Ascending aorta (tissue), 2 donors: Measurements from ENCODE around the gene ARMCX6. TPM values are rescaled to one million over a fixed set of nuclear protein-coding genes. Genes with fewer than 3 reads are reported as not detected.
"Not testable (repeated sequence)": the region's sequence is repeated elsewhere in the genome, so short reads cannot be mapped to it uniquely, and the experiment has no call there.

Experiments used
- DNase-seq, 2 donors: peaks; one replicate each; pipeline ENCODE4 v3.0.0-alpha.2; 2019; ENCODE audit warnings: low spot score in 2 of 2
- H3K27ac ChIP-seq, 2 donors: fragments of 200-600 bp; sonication (generic); one replicate each; pipeline ENCODE4 v1.5.1; 2016 to 2017; ENCODE audit warnings: mild to moderate bottlenecking in 1 of 2
- H3K27me3 ChIP-seq: fragments of 200-600 bp; sonication (generic); one replicate; pipeline ENCODE4 v1.5.1; 2017
- H3K36me3 ChIP-seq, 2 donors: fragments of 200-600 bp; sonication (generic); one replicate each; pipeline ENCODE4 v1.5.1; 2016
- H3K4me1 ChIP-seq, 2 donors: fragments of 200-600 bp; sonication (generic); one replicate each; pipeline ENCODE4 v1.5.1; 2016 to 2017; ENCODE audit warnings: mild to moderate bottlenecking in 1 of 2
- H3K4me3 ChIP-seq, 2 donors: fragments of 200-600 bp; sonication (generic); one replicate each; pipeline ENCODE4 v1.5.1; 2016 to 2017; ENCODE audit warnings: mild to moderate bottlenecking in 1 of 2
- H3K9me3 ChIP-seq, 2 donors: fragments of 200-600 bp; sonication (generic); one replicate each; pipeline ENCODE4 v1.5.1; 2016
- CTCF ChIP-seq, 3 experiments: fragments of 200-600 bp in 2 of 3; fragments of 450-650 bp in 1 of 3; sonication (generic) in 2 of 3; IDR thresholded peaks; one replicate each; pipeline ENCODE4 v1.5.1; 2016 to 2019; ENCODE audit warnings: antibody characterized with exemption in 3 of 3, mild to moderate bottlenecking in 1 of 3, moderate library complexity in 1 of 3
- intact Hi-C: fragments of 100-400 bp; cut with DNase I; formaldehyde crosslinking; loops from one replicate; pipeline ENCODE4 v1.15.1; 2023
- total RNA-seq: library from RNA; depleted of rRNA; stranded (reverse); fragments of >200 nt; gene quantifications from one replicate; pipeline ENCODE4 v1.1.0, GENCODE V29; 2016

Gene ARMCX6
- total RNA-seq, 1 donor from 2014 or later, result 9.4 TPM

GRCh38 chrX:101655534-101655933 lies 37.7 kb upstream of the ARMCX6 start:
- no peak for TF ChIP-seq CTCF (IDR thresholded peaks at IDR 0.05)
- Histone ChIP-seq H3K9me3 (no peaks in the 10 kb centered on the region), H3K27ac (no peak overlapping the region), H3K4me1 (peaks cover 0 to 3% of the 10 kb centered on the region in 2 donors), H3K4me3 (no peak overlapping the region), H3K36me3 (peaks cover 0 to 11% of the 10 kb centered on the region in 2 donors), H3K27me3 (no peaks in the 10 kb centered on the region)
- intact Hi-C loops, result no loop called here
- no peak for DNase-seq

GRCh38 chrX:101647716-101648115 lies 29.9 kb upstream of the ARMCX6 start:
- DNase-seq, H3K4me3 ChIP-seq, H3K36me3 ChIP-seq, H3K9me3 ChIP-seq, H3K4me1 ChIP-seq, H3K27me3 ChIP-seq, intact Hi-C loops, H3K27ac ChIP-seq: not testable (repeated sequence)

GRCh38 chrX:101642093-101642492 lies 24.3 kb upstream of the ARMCX6 start:
- no peaks in the 10 kb centered on the region for H3K36me3 ChIP-seq
- no peak for DNase-seq

GRCh38 chrX:101639583-101639982 lies 21.8 kb upstream of the ARMCX6 start:
- Histone ChIP-seq H3K9me3 (no peaks in the 10 kb centered on the region), H3K27me3 (no peaks in the 10 kb centered on the region), H3K27ac (no peak overlapping the region), H3K36me3 (no peaks in the 10 kb centered on the region), H3K4me3 (no peak overlapping the region), H3K4me1 (no peaks in the 10 kb centered on the region)
- intact Hi-C loops, result no loop called here
- TF ChIP-seq CTCF (IDR thresholded peaks at IDR 0.05), result no peak
- DNase-seq, result no peak

More at GRCh38 chrX:101642093-101642492, 24.3 kb upstream of the ARMCX6 start:
- Histone ChIP-seq H3K9me3 (no peaks in the 10 kb centered on the region), H3K27ac (no peak overlapping the region), H3K27me3 (no peaks in the 10 kb centered on the region), H3K4me1 (no peaks in the 10 kb centered on the region), H3K4me3 (no peak overlapping the region)
- no peak for TF ChIP-seq CTCF (IDR thresholded peaks at IDR 0.05)
- intact Hi-C loops, result no loop called here

- intact Hi-C loops, result no loop called here
Measured at GRCh38 chrX:101619364-101619763, 1.6 kb upstream of the ARMCX6 start.

GRCh38 chrX:101605728-101606127 lies 12.1 kb downstream of the ARMCX6 start:
- no peaks in the 10 kb centered on the region for H3K27me3 ChIP-seq
- H3K9me3 ChIP-seq, result no peaks in the 10 kb centered on the region
- H3K4me3 ChIP-seq, result no peak overlapping the region
- no peak overlapping the region for H3K27ac ChIP-seq
- no peaks in the 10 kb centered on the region for H3K36me3 ChIP-seq
- no peak for DNase-seq
- intact Hi-C loops, result no loop called here
- no peak for TF ChIP-seq CTCF (IDR thresholded peaks at IDR 0.05)
- no peaks in the 10 kb centered on the region for H3K4me1 ChIP-seq

More at GRCh38 chrX:101619364-101619763, 1.6 kb upstream of the ARMCX6 start:
- no peak for DNase-seq
- H3K36me3 ChIP-seq, result no peaks in the 10 kb centered on the region
- TF ChIP-seq CTCF (IDR thresholded peaks at IDR 0.05), result no peak
- no peak overlapping the region for H3K4me3 ChIP-seq
- H3K4me1 ChIP-seq, result peaks cover 0 to 2% of the 10 kb centered on the region in 2 donors
- no peaks in the 10 kb centered on the region for H3K27me3 ChIP-seq
- no peaks in the 10 kb centered on the region for H3K9me3 ChIP-seq
- H3K27ac ChIP-seq, result no peak overlapping the region
